Measurements from ENCODE around the gene GPR137C. TPM values are rescaled to one million over a fixed set of nuclear protein-coding genes. Genes with fewer than 3 reads are reported as not detected.

The GPR137C gene
- total and polyA plus RNA-seq, 5 experiments from 2014 or later, result 0.16 to 0.18 TPM; not detected in 3

DNA sequence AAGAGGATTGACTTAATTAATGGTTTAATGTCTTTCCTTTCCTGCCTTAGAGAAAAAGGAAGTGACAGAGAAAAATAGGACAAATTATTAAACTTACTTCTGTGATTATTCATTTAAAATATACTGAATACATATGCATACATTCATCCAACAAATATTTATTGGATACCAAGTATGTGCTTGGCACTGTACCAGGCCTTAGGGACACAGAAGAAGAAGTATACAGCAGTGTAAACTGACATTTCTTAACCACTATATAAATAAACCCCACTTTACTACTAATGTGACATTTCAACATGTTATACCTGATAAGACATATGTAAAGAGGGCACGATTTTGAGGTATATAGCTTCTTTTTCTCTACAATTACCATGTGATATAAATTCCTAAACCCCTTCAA, 89.1 kb downstream of the GPR137C start:
- ATAC-seq (no peak), DNase-seq (no peak)
- Mint-ChIP-seq H3K4me1 (peaks cover 0 to 2% (median 0%) of the 10 kb centered on the region in 4 donors), H3K4me3 (no peak overlapping the region), H3K27me3 (no peaks in the 10 kb centered on the region), H3K36me3 (peaks cover 22 to 56% (median 43%) of the 10 kb centered on the region in 3 donors), H3K27ac (no peak overlapping the region), H3K9me3 (peaks cover 0 to 16% (median 5%) of the 10 kb centered on the region in 9 donors)
- POLR2A ChIA-PET, result interaction anchor here (1.0 kb wide), 1 partner anchor 54 kb away, joined by 3 read pairs; the partner anchor contains the start of gene ERO1A

- H3K27ac Mint-ChIP-seq, result peak overlapping the region in 3 of 10 donors; percentile 1 to 75 (median 9)
- no peak for DNase-seq
- H3K27me3 Mint-ChIP-seq, result no peaks in the 10 kb centered on the region
- no peak overlapping the region for H3K4me3 Mint-ChIP-seq
- peaks cover 0 to 2% (median 0%) of the 10 kb centered on the region in 4 donors for H3K4me1 Mint-ChIP-seq
- POLR2A ChIA-PET, result no interaction called here
- no peak for ATAC-seq
- H3K36me3 Mint-ChIP-seq, result peaks cover 8 to 71% (median 31%) of the 10 kb centered on the region in 3 donors
- H3K9me3 Mint-ChIP-seq, result no peaks in the 10 kb centered on the region
Observed at GRCh38 chr14:52649511-52649910, 96.9 kb downstream of the GPR137C start.

- H3K9me3 Mint-ChIP-seq, result no peaks in the 10 kb centered on the region
- peaks cover 0 to 2% (median 0%) of the 10 kb centered on the region in 4 donors for H3K4me1 Mint-ChIP-seq
- peak overlapping the region in 2 of 10 donors; percentile 10 to 21 for H3K27ac Mint-ChIP-seq
- H3K36me3 Mint-ChIP-seq, result peaks cover 8 to 72% (median 33%) of the 10 kb centered on the region in 3 donors
- POLR2A ChIA-PET, result interaction anchor here (1.0 kb wide), 1 partner anchor 56 kb away, joined by 3 read pairs; the partner anchor contains the start of gene PSMC6
- ATAC-seq, result no peak
- no peak overlapping the region for H3K4me3 Mint-ChIP-seq
- no peak for DNase-seq
- no peaks in the 10 kb centered on the region for H3K27me3 Mint-ChIP-seq
Observed at GRCh38 chr14:52650774-52651173, 98.1 kb downstream of the GPR137C start.

- H3K36me3 Mint-ChIP-seq, result peaks cover 8 to 68% (median 35%) of the 10 kb centered on the region in 3 donors
- POLR2A ChIA-PET, result interaction anchor here (0.7 kb wide), 1 partner anchor 19 kb away, joined by 3 read pairs; no protein-coding TSS in a partner anchor
- ATAC-seq, result no peak
Observed at GRCh38 chr14:52656905-52657304, 104.3 kb downstream of the GPR137C start.

GRCh38 chr14:52660325-52660724, 107.7 kb downstream of the GPR137C start:
- no peaks in the 10 kb centered on the region for H3K27me3 Mint-ChIP-seq
- ATAC-seq (no peak), DNase-seq (no peak)
- no peaks in the 10 kb centered on the region for H3K9me3 Mint-ChIP-seq
- peaks cover 0 to 2% (median 0%) of the 10 kb centered on the region in 4 donors for H3K4me1 Mint-ChIP-seq
- H3K4me3 Mint-ChIP-seq, result no peak overlapping the region
- H3K36me3 Mint-ChIP-seq, result peaks cover 10 to 64% (median 25%) of the 10 kb centered on the region in 3 donors
- POLR2A ChIA-PET, result no interaction called here
- no peak overlapping the region for H3K27ac Mint-ChIP-seq

More at GRCh38 chr14:52656905-52657304, 104.3 kb downstream of the GPR137C start:
- no peaks in the 10 kb centered on the region for H3K9me3 Mint-ChIP-seq
- peak overlapping the region in 1 of 10 donors; percentile 25 for H3K4me3 Mint-ChIP-seq
- H3K4me1 Mint-ChIP-seq, result peaks cover 0 to 2% (median 0%) of the 10 kb centered on the region in 4 donors
- H3K27ac Mint-ChIP-seq, result no peak overlapping the region
- no peaks in the 10 kb centered on the region for H3K27me3 Mint-ChIP-seq
- DNase-seq, result no peak

DNA sequence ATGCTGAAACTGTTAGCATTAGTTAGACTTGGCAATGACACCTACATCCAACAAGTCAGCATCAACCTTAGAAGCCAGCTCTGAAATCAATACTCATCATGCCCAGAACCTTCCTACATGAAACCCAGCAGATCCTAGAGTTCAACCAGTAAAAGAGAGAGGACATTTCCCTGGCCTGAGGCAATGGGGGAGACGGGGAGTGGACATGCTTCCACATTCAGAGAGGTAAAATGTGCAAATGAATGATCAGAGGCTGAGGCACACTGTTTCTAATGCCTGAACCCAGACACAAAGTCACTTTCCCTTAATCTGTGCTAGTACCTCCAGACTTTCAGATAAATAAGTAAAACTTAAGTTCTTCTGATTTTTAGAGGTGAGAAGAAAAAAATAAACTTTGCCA, 108.2 kb downstream of the GPR137C start:
- Mint-ChIP-seq H3K9me3 (no peaks in the 10 kb centered on the region), H3K36me3 (peaks cover 10 to 66% (median 29%) of the 10 kb centered on the region in 3 donors), H3K27me3 (no peaks in the 10 kb centered on the region), H3K4me3 (no peak overlapping the region), H3K4me1 (peaks cover 0 to 2% (median 0%) of the 10 kb centered on the region in 4 donors), H3K27ac (peak overlapping the region in 1 of 10 donors; percentile 80)
- POLR2A ChIA-PET, result no interaction called here
- ATAC-seq (no peak), DNase-seq (no peak)

DNA sequence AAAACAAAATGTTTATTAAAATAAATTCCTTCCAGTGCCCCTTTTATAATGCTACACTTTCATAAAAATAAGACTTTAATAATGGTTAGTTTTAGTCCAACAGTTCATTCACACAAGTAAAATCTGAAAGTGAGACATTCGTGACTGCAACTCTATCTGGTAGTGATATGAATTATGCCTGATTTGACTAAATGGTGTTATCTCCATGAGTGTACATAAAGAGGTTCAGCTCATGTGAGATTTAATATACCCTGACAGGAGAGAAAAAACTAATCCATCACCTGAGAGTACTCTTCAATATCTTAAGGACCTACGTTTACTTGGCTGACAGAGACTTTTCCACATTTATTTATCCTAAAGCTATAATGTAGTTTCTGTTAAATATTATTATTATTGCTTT, 108.7 kb downstream of the GPR137C start:
- ATAC-seq (no peak), DNase-seq (no peak)
- H3K9me3 Mint-ChIP-seq, result no peaks in the 10 kb centered on the region
- peaks cover 10 to 65% (median 29%) of the 10 kb centered on the region in 3 donors for H3K36me3 Mint-ChIP-seq
- H3K4me3 Mint-ChIP-seq, result no peak overlapping the region
- POLR2A ChIA-PET, result no interaction called here
- peaks cover 0 to 2% (median 0%) of the 10 kb centered on the region in 4 donors for H3K4me1 Mint-ChIP-seq
- H3K27me3 Mint-ChIP-seq, result no peaks in the 10 kb centered on the region
- no peak overlapping the region for H3K27ac Mint-ChIP-seq

DNA sequence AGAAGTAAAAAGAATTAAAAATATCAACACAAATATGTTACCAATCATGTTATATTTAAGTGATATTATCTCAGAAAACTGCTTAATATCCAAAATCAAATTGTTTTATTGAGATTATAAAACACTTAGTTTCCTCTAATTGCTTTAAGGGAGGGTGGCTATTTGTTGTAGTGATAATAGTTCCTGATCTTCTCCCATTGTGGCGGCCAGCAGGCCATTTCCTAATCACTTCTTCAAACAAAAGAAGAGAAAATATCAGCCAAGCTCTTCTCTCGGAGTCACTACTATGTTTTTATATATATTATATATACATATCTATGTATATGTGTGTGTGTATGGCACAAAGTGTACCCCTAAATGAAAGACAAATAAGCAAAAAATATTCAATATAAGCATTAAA, 111.2 kb downstream of the GPR137C start:
- Mint-ChIP-seq H3K27ac (no peak overlapping the region), H3K27me3 (no peaks in the 10 kb centered on the region), H3K36me3 (peaks cover 10 to 57% (median 19%) of the 10 kb centered on the region in 3 donors), H3K4me1 (peaks cover 0 to 2% (median 0%) of the 10 kb centered on the region in 4 donors), H3K4me3 (no peak overlapping the region), H3K9me3 (no peaks in the 10 kb centered on the region)
- POLR2A ChIA-PET, result no interaction called here
- ATAC-seq (no peak), DNase-seq (no peak)

DNA sequence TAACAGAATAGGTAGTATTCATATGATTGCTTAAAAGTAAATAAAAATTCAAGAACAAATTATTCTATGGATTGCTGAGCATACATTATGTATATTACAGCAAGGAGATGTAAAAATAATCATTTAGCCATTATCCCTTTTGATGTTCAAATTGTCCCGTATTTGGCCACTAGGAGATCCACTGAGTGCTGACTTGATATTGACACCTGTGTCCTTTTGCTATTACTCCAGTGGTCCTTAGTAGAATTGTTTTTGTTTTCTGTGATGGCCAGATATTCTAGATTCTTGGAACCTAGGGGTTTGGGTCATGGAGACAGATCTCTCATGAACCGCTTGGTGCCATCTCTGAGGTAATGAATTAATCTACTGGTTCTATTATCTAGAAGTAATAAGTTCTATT, 126.0 kb downstream of the GPR137C start:
- ATAC-seq (peak; percentile 62 to 72), DNase-seq (peak in 1 of 10 donors; percentile 26)
- POLR2A ChIA-PET, result interaction anchor here (1.3 kb wide), 1 partner anchor 63 kb away, joined by 3 read pairs; no protein-coding TSS in a partner anchor
- H3K4me1 Mint-ChIP-seq, result peaks cover 0 to 9% (median 3%) of the 10 kb centered on the region in 4 donors
- H3K9me3 Mint-ChIP-seq, result no peaks in the 10 kb centered on the region
- H3K36me3 Mint-ChIP-seq, result peaks cover 0 to 68% (median 7%) of the 10 kb centered on the region in 3 donors
- peak overlapping the region in 1 of 10 donors; percentile 26 for H3K27ac Mint-ChIP-seq
- no peak overlapping the region for H3K4me3 Mint-ChIP-seq
- no peaks in the 10 kb centered on the region for H3K27me3 Mint-ChIP-seq

DNA sequence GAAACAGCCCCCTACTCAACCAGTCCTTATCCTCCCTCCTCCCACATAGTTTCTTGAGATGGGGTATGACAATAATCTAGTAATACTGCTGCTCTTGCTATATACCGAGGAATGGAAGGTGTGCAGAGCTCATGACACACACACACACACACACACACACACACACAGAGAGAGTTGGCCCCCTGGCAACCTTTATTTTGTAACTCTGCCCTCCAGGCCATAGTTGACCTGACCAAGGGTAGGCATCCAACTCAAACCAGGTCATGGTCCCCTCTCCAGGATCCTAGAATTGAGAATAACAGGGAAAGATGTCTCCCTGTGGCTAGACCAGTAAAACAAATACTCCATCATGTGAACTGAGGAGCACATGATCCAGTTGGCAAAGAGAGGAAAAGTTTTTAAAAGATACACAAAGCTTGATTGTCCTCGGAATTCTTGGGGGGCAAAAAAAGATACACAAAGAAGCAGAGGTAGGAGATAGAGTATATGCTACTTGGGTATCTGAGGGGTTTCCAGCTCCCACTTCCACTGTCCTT, 131.4 kb downstream of the GPR137C start:
- no peak for ATAC-seq
- H3K27ac Mint-ChIP-seq, result peak overlapping the region in 7 of 10 donors; percentile 21 to 73 (median 48)
- H3K4me3 Mint-ChIP-seq, result peak overlapping the region in 2 of 10 donors; percentile 22 to 33
- DNase-seq, result no peak
- peaks cover 0 to 26% (median 2%) of the 10 kb centered on the region in 3 donors for H3K36me3 Mint-ChIP-seq
- POLR2A ChIA-PET, result no interaction called here
- no peaks in the 10 kb centered on the region for H3K9me3 Mint-ChIP-seq
- H3K27me3 Mint-ChIP-seq, result no peaks in the 10 kb centered on the region
- H3K4me1 Mint-ChIP-seq, result peaks cover 29 to 51% (median 49%) of the 10 kb centered on the region in 4 donors

- Mint-ChIP-seq H3K4me1 (peaks cover 31 to 68% (median 64%) of the 10 kb centered on the region in 4 donors), H3K27ac (peak overlapping the region in 3 of 10 donors; percentile 54 to 75 (median 55)), H3K4me3 (peak overlapping the region in 5 of 10 donors; percentile 1 to 42 (median 22)), H3K36me3 (peaks cover 0 to 14% (median 0%) of the 10 kb centered on the region in 3 donors), H3K9me3 (no peaks in the 10 kb centered on the region), H3K27me3 (no peaks in the 10 kb centered on the region)
- POLR2A ChIA-PET, result interaction anchor here (0.8 to 1.8 kb wide), 2 partner anchors 9 to 14 kb away, joined by 3 to 7 read pairs; partner anchors contain the start of gene ERO1A
- ATAC-seq (no peak), DNase-seq (no peak)
Observed at GRCh38 chr14:52686176-52686575, 133.5 kb downstream of the GPR137C start.

Data from naive thymus-derived CD8-positive, alpha-beta T cell (primary cell).